LNCaP clone FGC (cell line): Measurements from ENCODE around the gene PNMA8C.
"Not testable (repeated sequence)": the region's sequence is repeated elsewhere in the genome, so short reads cannot be mapped to it uniquely, and the experiment has no call there.

Experiments used
- DNase-seq: peaks from one replicate; pipeline ENCODE4 v3.0.0-alpha.2; 2011; ENCODE audit warnings: low read depth
- H3K4me3 ChIP-seq: 2 replicates; pipeline ENCODE4 v1.5.1; 2011; ENCODE audit warnings: mild to moderate bottlenecking, low read depth, low read length, control low read depth
- CTCF ChIP-seq: IDR thresholded peaks from 2 replicates; pipeline ENCODE4 v1.5.1; 2012; ENCODE audit warnings: mild to moderate bottlenecking; ENCODE audit not compliant: control insufficient read depth, insufficient read depth; ENCODE audit errors: extremely low read depth

PNMA8C gene

DNA sequence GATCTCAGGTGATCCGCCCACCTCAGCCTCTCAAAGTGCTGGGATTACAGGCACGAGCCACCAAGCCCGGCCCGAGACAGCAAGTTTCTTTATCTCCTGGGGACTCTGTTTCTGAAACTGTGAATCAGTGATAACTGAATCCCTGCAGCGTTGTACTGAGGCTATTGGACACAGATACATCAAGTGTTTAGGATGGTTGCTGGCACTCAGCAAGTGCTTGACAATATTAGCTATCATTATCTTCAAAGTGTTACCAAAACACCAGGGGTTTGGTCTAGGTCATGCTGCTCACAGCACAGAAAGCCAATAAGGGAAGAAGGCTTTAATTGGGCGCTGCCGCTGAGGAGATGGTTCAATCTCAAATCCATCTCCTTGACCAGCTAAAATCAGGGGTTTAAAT is 20.5 kb upstream of the PNMA8C start:
- TF ChIP-seq CTCF, result no peak
- DNase-seq, result no peak
- H3K4me3 ChIP-seq, result no peak overlapping the region

GRCh38 chr19:46448601-46449000 is 19.9 kb upstream of the PNMA8C start:
- TF ChIP-seq CTCF, result no peak
- no peak for DNase-seq
- no peak overlapping the region for H3K4me3 ChIP-seq

DNA sequence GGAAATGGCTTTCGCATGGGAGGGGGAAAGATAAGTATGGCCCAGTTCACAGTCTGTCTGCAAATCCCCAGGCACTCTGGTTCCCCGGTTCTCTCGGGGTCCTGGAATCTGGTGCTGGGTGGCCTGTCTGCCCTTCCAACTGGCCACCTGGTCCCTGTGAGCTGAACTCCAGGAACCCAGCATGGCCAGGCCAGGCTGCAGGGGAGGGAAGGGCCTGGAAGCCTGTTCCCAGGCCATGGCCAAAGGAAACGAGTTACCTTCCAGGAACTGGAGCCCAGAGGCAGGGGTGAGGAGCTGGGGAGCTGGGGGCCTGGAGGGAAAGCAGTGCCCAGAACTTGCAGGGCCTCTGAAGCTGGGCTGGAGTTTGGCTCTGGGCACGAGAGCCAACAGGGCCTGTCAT is 19.1 kb upstream of the PNMA8C start:
- no peak for DNase-seq
- no peak for TF ChIP-seq CTCF
- H3K4me3 ChIP-seq, result no peak overlapping the region

DNA sequence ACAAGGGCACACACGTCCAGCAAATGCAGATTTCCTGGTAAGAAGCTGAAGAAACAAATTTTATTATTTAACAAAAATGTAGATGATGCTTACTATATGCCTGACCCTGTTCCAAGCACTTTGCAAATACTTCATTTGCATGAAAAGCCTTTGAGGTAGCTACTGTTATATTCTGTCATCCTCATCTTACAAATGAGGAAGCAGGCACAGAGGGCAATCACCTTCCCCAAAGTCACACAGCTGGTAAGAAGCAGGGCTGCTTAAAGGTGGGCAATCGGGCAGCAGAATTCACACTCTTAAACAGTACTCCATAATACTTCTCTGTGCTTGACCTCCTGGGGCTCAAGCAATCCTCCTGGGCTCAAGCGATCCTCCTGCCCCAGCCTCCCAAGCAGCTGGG is 18.3 kb upstream of the PNMA8C start:
- no peak for DNase-seq
- TF ChIP-seq CTCF, result no peak
- no peak overlapping the region for H3K4me3 ChIP-seq

GRCh38 chr19:46446021-46446420 is 17.3 kb upstream of the PNMA8C start:
- no peak overlapping the region for H3K4me3 ChIP-seq
- DNase-seq, result no peak
- TF ChIP-seq CTCF, result no peak

DNA sequence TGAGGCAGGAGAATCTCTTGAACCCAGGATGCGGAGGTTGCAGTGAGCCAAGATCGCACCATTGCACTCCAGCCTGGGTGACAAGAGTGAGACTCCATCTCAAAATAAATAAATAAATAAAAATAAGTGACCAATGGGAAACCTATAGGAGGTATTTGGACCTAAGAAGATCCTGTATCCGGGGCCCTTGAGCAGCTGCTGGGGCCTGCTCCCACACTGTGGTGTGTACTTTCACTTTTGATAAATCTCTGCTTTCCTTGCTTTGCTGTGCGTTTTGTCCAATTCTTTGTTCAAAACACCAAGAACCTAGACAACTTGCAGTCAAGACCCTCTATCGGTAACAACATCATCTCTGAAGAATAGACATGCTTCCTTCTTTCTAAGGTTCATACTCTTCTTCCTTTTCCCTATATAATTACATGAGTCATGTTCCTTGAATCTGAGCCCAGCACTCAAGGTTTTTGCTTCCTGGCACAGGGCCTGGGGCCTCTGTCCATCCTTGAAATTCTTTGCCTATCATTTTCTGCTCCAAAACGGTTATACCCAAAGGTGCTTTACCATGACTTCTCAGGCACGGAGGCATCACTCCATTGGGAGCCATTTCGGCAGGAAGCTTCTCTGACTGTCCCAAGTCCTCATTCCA is 14.2 kb upstream of the PNMA8C start:
- peak; percentile 47 for DNase-seq
- H3K4me3 ChIP-seq, result no peak overlapping the region
- TF ChIP-seq CTCF, result no peak

DNA sequence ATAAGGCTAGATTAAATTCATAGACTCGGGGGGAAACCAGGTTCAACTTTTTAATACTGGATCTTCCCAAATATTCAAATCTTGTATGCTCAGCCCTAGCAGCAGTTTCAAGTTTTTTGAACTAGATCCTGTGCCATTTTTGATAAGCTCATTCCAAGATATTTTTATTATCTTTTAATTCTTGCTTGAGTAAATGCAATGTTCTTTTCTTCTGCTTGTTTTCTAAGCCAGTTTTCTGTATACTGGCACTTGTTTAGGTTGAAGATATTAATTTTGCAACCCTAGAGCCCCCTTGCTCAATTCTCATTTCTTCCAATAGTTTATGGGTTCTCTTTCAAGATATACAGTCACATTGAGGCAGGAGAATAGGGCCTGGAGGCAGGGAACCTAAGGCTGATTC is 13.1 kb upstream of the PNMA8C start:
- no peak overlapping the region for H3K4me3 ChIP-seq
- TF ChIP-seq CTCF, result no peak
- no peak for DNase-seq

GRCh38 chr19:46435689-46436088 is 7.0 kb upstream of the PNMA8C start:
- H3K4me3 ChIP-seq, result not testable (repeated sequence)

More at GRCh38 chr19:46435689-46436088, 7.0 kb upstream of the PNMA8C start:
- DNase-seq, result not testable (repeated sequence)
